ENCODE measurements around the gene NAXE.
A peak's percentile ranks its signal among the peaks of the same experiment; 100 is the strongest.
"Not testable (repeated sequence)": the region's sequence is repeated elsewhere in the genome, so short reads cannot be mapped to it uniquely, and the experiment has no call there.

The NAXE gene

GRCh38 chr1:156566436-156566835 lies 25.1 kb upstream of the NAXE start:
- DNase-seq (ENCODE audit: insufficient read length, low spot score): no peak
- FAIRE-seq: no peak

- DNase-seq (ENCODE audit: insufficient read length, low spot score) (peak; percentile 60), FAIRE-seq (no peak)
Observed at GRCh38 chr1:156571261-156571852, 20.2 kb upstream of the NAXE start.

GRCh38 chr1:156571919-156572662 lies 19.5 kb upstream of the NAXE start, which contains the start of gene IQGAP3:
Gene IQGAP3, minus strand, starts transcription at chr1:156572565. Its CDS starts 36 bp downstream, at chr1:156572529.
- DNase-seq (ENCODE audit: insufficient read length, low spot score) (peak; percentile 86), FAIRE-seq (no peak)

GRCh38 chr1:156572663-156573018 lies 18.9 kb upstream of the NAXE start:
- no peak for DNase-seq (ENCODE audit: insufficient read length, low spot score)

GRCh38 chr1:156574039-156574633 lies 17.4 kb upstream of the NAXE start:
- FAIRE-seq (no peak), DNase-seq (ENCODE audit: insufficient read length, low spot score) (no peak)

More at GRCh38 chr1:156572663-156573018, 18.9 kb upstream of the NAXE start:
- no peak for FAIRE-seq

GRCh38 chr1:156577550-156577949 lies 14.0 kb upstream of the NAXE start:
- DNase-seq (ENCODE audit: insufficient read length, low spot score) (no peak), FAIRE-seq (no peak)

- FAIRE-seq: no peak
- DNase-seq (ENCODE audit: insufficient read length, low spot score): no peak
Observed at GRCh38 chr1:156578055-156578454, 13.5 kb upstream of the NAXE start.

- FAIRE-seq: no peak
- no peak for DNase-seq (ENCODE audit: insufficient read length, low spot score)
Observed at GRCh38 chr1:156579472-156579871, 12.1 kb upstream of the NAXE start, which contains the start of gene TTC24. Gene TTC24, plus strand, starts transcription at chr1:156579723. Its CDS starts 1,642 bp downstream, at chr1:156581365.

- FAIRE-seq (no peak), DNase-seq (ENCODE audit: insufficient read length, low spot score) (no peak)
Observed at GRCh38 chr1:156581661-156582387, 9.8 kb upstream of the NAXE start.

GRCh38 chr1:156582388-156583017 lies 9.1 kb upstream of the NAXE start:
- DNase-seq (ENCODE audit: insufficient read length, low spot score): no peak
- no peak for FAIRE-seq

GRCh38 chr1:156583821-156584622 lies 7.6 kb upstream of the NAXE start:
- FAIRE-seq (no peak), DNase-seq (ENCODE audit: insufficient read length, low spot score) (peak; percentile 68)

- FAIRE-seq (no peak), DNase-seq (ENCODE audit: insufficient read length, low spot score) (peak; percentile 18)
Observed at GRCh38 chr1:156584813-156585212, 6.8 kb upstream of the NAXE start.

- DNase-seq (ENCODE audit: insufficient read length, low spot score) (no peak), FAIRE-seq (no peak)
Observed at GRCh38 chr1:156586323-156586722, 5.3 kb upstream of the NAXE start.

GRCh38 chr1:156586892-156587477 lies 4.6 kb upstream of the NAXE start:
- FAIRE-seq (no peak), DNase-seq (ENCODE audit: insufficient read length, low spot score) (no peak)

GRCh38 chr1:156587927-156588326 lies 3.6 kb upstream of the NAXE start:
- DNase-seq (ENCODE audit: insufficient read length, low spot score); FAIRE-seq: not testable (repeated sequence)

- FAIRE-seq: no peak
- no peak for DNase-seq (ENCODE audit: insufficient read length, low spot score)
Observed at GRCh38 chr1:156589546-156589945, 2.0 kb upstream of the NAXE start.

- FAIRE-seq (no peak), DNase-seq (ENCODE audit: insufficient read length, low spot score) (no peak)
Observed at GRCh38 chr1:156590326-156591180, 1.0 kb upstream of the NAXE start.

- no peak for DNase-seq (ENCODE audit: insufficient read length, low spot score)
Observed at GRCh38 chr1:156591181-156591431, 470 bp upstream of the NAXE start.

More at GRCh38 chr1:156591181-156591431, 470 bp upstream of the NAXE start:
- no peak for FAIRE-seq
